Measurements from ENCODE around the gene PF4V1.

PF4V1 gene

DNA sequence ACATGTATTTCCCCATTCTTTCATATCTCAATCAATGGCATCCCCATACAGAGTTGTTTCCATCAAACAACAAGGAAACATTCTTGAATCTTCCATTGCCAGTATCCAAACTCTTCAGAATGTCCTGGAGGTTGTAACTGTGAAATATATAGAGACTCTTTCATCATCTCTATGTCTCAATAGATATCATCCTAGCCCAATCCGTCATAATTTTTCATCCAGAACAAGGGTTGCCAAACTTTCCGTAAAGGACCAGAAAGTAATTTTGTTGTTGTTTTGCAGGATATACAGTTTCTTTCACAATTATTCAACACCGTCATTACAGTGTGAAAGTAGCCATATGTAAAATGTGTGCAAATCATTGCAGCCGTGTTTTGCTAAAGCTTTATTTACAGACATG lies 31.8 kb upstream of the PF4V1 start:
- no peak overlapping the region for H3K4me3 ChIP-seq (ENCODE audit: low read depth, low read length)
- TF ChIP-seq, protein P1, sequence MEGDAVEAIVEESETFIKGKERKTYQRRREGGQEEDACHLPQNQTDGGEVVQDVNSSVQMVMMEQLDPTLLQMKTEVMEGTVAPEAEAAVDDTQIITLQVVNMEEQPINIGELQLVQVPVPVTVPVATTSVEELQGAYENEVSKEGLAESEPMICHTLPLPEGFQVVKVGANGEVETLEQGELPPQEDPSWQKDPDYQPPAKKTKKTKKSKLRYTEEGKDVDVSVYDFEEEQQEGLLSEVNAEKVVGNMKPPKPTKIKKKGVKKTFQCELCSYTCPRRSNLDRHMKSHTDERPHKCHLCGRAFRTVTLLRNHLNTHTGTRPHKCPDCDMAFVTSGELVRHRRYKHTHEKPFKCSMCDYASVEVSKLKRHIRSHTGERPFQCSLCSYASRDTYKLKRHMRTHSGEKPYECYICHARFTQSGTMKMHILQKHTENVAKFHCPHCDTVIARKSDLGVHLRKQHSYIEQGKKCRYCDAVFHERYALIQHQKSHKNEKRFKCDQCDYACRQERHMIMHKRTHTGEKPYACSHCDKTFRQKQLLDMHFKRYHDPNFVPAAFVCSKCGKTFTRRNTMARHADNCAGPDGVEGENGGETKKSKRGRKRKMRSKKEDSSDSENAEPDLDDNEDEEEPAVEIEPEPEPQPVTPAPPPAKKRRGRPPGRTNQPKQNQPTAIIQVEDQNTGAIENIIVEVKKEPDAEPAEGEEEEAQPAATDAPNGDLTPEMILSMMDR (IDR thresholded peaks at IDR 0.05; ENCODE audit: borderline replicate concordance, insufficient read depth, low read depth, low read length), result no peak

DNA sequence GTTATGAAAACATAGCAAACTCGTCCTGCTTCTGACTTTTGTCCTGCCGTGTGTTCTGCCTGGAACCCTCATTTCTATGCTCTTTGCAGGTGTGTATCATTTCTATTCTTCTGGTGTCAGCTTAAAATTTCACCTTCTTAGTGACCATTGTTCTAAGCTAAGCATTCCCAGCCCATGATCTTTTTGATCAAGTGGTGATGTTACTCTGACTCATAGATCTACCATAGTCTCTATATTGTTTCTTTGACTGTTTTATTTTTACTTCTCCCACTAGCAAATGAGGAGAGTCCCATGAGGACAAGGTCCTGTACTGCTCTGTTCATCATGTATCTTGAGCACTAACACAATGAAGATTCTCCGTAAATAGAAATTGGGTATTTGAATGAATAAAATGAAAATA lies 30.7 kb upstream of the PF4V1 start:
- H3K4me3 ChIP-seq (ENCODE audit: low read depth, low read length), result no peak overlapping the region
- TF ChIP-seq, protein P1 (IDR thresholded peaks at IDR 0.05; ENCODE audit: borderline replicate concordance, insufficient read depth, low read depth, low read length), result no peak

- TF ChIP-seq, protein P1 (IDR thresholded peaks at IDR 0.05; ENCODE audit: borderline replicate concordance, insufficient read depth, low read depth, low read length), result no peak
- no peak overlapping the region for H3K4me3 ChIP-seq (ENCODE audit: low read depth, low read length)
These were observed 30.1 kb upstream of the PF4V1 start for GRCh38 chr4:73822812-73823504.

DNA sequence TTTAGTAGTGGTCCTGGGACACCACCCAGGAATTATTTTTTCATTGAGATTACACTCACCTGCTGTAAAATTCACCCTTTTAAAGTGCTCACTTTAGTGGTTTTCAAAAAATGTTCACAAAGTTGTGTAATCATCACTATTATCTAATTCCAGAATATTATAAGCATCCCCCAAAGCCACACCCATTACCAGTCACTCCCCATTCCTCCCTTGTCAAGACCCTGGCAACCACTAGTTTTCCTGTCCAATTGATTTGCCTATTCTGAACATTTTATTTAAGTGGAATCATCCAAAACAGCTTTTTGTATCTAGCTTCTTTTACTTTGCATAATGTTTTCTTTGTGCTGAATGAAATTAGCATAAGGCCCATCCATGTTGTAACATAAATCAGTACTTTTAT lies 29.3 kb upstream of the PF4V1 start:
- TF ChIP-seq, protein P1 (IDR thresholded peaks at IDR 0.05; ENCODE audit: borderline replicate concordance, insufficient read depth, low read depth, low read length), result no peak
- H3K4me3 ChIP-seq (ENCODE audit: low read depth, low read length), result no peak overlapping the region

DNA sequence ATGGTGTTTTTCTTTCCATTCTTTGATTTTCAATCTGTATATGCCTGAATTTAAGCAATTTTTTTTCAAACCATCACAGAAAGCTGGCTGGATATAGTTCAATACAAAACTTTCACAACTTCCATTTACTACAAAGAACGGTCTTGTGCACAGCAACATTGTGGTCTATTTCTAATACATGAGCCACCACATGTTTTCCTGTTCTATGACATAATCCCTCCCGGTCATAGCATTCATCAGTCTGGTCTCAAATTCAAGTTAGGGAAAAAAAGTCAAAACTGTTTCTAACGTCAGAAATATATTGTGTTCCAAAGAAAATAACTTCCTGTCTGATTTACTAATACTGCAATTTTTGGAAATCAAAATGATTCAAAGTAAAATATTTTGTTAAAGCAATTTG lies 24.1 kb upstream of the PF4V1 start:
- no peak overlapping the region for H3K4me3 ChIP-seq (ENCODE audit: low read depth, low read length)
- TF ChIP-seq, protein P1 (IDR thresholded peaks at IDR 0.05; ENCODE audit: borderline replicate concordance, insufficient read depth, low read depth, low read length), result no peak

DNA sequence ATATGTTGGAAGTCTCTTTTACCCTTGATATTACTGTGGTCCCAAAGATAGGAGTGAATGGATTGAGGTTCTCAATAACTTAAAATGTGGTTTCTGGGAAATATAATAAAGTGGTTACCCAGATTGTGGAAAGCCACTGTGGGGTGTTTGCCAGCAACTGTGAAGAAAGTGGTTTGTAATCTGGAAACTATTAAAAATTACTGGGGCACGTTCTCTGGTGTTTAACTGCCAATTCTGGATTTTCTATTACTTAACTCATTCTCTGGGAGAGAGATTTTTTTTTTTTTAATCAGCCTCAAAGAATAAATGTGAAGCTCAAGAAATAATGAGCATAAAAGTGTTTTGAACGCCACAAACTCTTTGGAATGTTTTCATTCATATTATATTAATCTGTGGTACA lies 21.5 kb upstream of the PF4V1 start:
- TF ChIP-seq, protein P1 (IDR thresholded peaks at IDR 0.05; ENCODE audit: borderline replicate concordance, insufficient read depth, low read depth, low read length), result no peak
- H3K4me3 ChIP-seq (ENCODE audit: low read depth, low read length), result no peak overlapping the region

DNA sequence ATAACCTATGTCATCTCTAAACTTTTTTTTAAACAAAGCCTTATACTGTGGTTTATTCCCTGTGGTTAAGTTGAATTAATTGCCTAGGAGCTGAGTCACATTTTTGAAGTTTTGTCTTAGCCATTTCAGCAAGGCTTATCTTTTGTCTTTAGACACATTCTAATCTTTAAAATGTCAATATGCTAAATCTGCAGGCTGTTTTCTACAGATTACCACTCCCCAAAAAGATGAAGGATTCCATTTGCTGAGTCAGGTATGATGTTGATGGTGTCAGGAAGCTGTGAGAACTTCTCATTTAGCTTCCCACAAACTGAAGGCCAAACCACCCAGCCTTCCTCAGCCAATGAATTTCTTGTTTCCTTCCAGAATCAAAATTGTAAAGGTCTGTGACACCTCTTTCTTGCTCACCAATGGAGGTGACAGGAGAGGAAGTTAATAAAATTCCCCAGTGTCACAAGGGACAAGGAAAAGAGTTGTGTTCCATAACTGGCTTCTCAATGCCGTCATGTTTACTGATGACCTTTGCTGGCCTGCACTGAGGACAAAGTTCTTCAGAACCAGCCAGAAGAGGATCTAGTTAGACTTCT lies 20.4 kb upstream of the PF4V1 start:
- H3K4me3 ChIP-seq (ENCODE audit: low read depth, low read length), result no peak overlapping the region
- TF ChIP-seq, protein P1 (IDR thresholded peaks at IDR 0.05; ENCODE audit: borderline replicate concordance, insufficient read depth, low read depth, low read length), result no peak

All from GM12875 (cell line).